HG03060 (cell line): Measurements from ENCODE around the gene ARHGEF4.

Experiments used
- ATAC-seq: cut with Tn5 transposase; IDR thresholded peaks from one replicate; pipeline ENCODE4 v1.9.1; 2021; ENCODE audit warnings: low read depth, moderate number of reproducible peaks; ENCODE audit not compliant: unreplicated experiment

Gene ARHGEF4

GRCh38 chr2:130834091-130834930 lies 2.4 kb upstream of the ARHGEF4 start:
- ATAC-seq: no peak

- no peak for ATAC-seq
Observed at GRCh38 chr2:130834931-130835765, 1.6 kb upstream of the ARHGEF4 start.

- no peak for ATAC-seq
Observed at GRCh38 chr2:130835766-130836015, 1.0 kb upstream of the ARHGEF4 start.

- no peak for ATAC-seq
Observed at GRCh38 chr2:130837175-130837810, 579 bp downstream of the ARHGEF4 start.

GRCh38 chr2:130837811-130838565 lies 1.3 kb downstream of the ARHGEF4 start:
- no peak for ATAC-seq

- no peak for ATAC-seq
Observed at GRCh38 chr2:130839011-130839780, 2.5 kb downstream of the ARHGEF4 start.

GRCh38 chr2:130840506-130840905 lies 3.8 kb downstream of the ARHGEF4 start:
- no peak for ATAC-seq

GRCh38 chr2:130841741-130842365 lies 5.1 kb downstream of the ARHGEF4 start:
- ATAC-seq: no peak

- no peak for ATAC-seq
Observed at GRCh38 chr2:130842770-130843169, 6.1 kb downstream of the ARHGEF4 start.

- ATAC-seq: no peak
Observed at GRCh38 chr2:130843321-130843985, 6.7 kb downstream of the ARHGEF4 start.

GRCh38 chr2:130844161-130844560 lies 7.4 kb downstream of the ARHGEF4 start:
- ATAC-seq: no peak

- no peak for ATAC-seq
Observed at GRCh38 chr2:130845505-130846085, 8.9 kb downstream of the ARHGEF4 start.

- no peak for ATAC-seq
Observed at GRCh38 chr2:130846233-130846632, 9.5 kb downstream of the ARHGEF4 start.

- ATAC-seq: no peak
Observed at GRCh38 chr2:130846686-130847375, 10.1 kb downstream of the ARHGEF4 start.

GRCh38 chr2:130847776-130848525 lies 11.2 kb downstream of the ARHGEF4 start:
- no peak for ATAC-seq

GRCh38 chr2:130848526-130849210 lies 12.0 kb downstream of the ARHGEF4 start:
- no peak for ATAC-seq
